ENCODE measurements around the gene PLPP1.

DNA sequence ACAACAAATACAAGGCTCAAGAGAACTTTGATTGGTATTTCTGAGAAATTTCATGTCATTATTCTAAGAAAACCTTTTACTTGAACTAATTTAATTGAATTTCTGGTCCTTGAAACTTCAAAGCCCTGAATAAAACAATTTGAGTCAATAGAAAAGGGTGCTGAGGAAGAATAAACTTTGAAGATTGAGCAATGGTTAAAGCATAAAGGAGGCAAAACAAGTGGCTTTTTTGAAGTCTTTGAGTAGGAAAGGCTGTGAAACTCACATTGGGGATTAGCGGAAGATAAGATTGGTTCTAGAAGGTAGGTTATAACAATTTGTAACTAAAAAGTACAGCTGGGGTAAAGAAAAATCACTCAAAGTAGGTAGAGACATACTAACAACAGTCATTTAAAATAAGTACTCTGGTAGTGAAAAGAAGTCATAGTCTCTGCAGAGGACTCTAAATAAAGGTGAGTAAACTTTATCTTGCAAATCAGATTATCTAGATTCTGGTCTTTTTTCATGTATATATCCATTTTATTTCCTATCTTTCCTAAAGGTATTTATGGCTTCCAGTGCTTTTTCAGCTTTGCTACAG, 6.4 kb upstream of the PLPP1 start:
- TF ChIP-seq EZH2 (IDR thresholded peaks at IDR 0.05) (no peak), CTCF (IDR thresholded peaks at IDR 0.05) (no peak), EZH2phosphoT487 (IDR thresholded peaks at IDR 0.05) (no peak)
